ENCODE results near the gene PPP1R15B.

GRCh38 chr1:204401730-204402129 lies 9.9 kb downstream of the PPP1R15B start:
- TF ChIP-seq, protein P1, sequence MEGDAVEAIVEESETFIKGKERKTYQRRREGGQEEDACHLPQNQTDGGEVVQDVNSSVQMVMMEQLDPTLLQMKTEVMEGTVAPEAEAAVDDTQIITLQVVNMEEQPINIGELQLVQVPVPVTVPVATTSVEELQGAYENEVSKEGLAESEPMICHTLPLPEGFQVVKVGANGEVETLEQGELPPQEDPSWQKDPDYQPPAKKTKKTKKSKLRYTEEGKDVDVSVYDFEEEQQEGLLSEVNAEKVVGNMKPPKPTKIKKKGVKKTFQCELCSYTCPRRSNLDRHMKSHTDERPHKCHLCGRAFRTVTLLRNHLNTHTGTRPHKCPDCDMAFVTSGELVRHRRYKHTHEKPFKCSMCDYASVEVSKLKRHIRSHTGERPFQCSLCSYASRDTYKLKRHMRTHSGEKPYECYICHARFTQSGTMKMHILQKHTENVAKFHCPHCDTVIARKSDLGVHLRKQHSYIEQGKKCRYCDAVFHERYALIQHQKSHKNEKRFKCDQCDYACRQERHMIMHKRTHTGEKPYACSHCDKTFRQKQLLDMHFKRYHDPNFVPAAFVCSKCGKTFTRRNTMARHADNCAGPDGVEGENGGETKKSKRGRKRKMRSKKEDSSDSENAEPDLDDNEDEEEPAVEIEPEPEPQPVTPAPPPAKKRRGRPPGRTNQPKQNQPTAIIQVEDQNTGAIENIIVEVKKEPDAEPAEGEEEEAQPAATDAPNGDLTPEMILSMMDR (IDR thresholded peaks at IDR 0.05): no peak
- TF ChIP-seq POLR2AphosphoS5 (IDR thresholded peaks at IDR 0.05) (no peak), POLR2A (IDR thresholded peaks at IDR 0.05; ENCODE audit: low read depth) (no peak), EP300 (IDR thresholded peaks at IDR 0.05) (no peak)

Data from esophagus muscularis mucosa (tissue), 4 donors.